Measurements from ENCODE around the gene TMEM176A.

The TMEM176A gene

DNA sequence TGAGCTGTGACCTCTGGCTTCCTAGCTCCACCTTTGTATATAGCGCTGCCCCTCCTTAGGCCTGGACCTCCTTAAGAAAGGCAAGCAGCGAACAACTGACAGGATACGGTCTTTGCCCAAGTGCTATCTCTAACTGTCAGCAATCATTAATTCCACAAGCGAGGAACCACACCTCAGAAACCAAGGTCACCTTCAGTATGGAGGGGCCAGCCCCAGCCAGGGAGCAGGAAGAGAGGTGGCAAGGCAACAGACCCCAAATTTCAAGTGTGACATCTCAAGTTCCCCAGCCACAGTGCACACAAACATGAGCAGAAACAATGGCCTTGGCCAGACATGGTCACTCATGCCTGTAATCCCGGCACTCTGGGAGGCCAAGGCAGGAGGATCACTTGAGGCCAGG is 47.0 kb downstream of the TMEM176A start:
- no peak for TF ChIP-seq EZH2phosphoT487 (conservative IDR thresholded peaks at IDR 0.05; ENCODE audit: low read length)
- TF ChIP-seq, protein P1, sequence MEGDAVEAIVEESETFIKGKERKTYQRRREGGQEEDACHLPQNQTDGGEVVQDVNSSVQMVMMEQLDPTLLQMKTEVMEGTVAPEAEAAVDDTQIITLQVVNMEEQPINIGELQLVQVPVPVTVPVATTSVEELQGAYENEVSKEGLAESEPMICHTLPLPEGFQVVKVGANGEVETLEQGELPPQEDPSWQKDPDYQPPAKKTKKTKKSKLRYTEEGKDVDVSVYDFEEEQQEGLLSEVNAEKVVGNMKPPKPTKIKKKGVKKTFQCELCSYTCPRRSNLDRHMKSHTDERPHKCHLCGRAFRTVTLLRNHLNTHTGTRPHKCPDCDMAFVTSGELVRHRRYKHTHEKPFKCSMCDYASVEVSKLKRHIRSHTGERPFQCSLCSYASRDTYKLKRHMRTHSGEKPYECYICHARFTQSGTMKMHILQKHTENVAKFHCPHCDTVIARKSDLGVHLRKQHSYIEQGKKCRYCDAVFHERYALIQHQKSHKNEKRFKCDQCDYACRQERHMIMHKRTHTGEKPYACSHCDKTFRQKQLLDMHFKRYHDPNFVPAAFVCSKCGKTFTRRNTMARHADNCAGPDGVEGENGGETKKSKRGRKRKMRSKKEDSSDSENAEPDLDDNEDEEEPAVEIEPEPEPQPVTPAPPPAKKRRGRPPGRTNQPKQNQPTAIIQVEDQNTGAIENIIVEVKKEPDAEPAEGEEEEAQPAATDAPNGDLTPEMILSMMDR (IDR thresholded peaks at IDR 0.05; ENCODE audit: insufficient read depth, low read length, poor library complexity, severe bottlenecking): no peak
- H3K4me3 ChIP-seq (ENCODE audit: insufficient read depth, low read length, poor library complexity, severe bottlenecking): no peak overlapping the region
- no peaks in the 10 kb centered on the region for H3K36me3 ChIP-seq (ENCODE audit: low read length)
- no peaks in the 10 kb centered on the region for H3K79me2 ChIP-seq (ENCODE audit: insufficient read depth, low read length)
- no peaks in the 10 kb centered on the region for H3K9me2 ChIP-seq (replicated peaks; ENCODE audit: insufficient read depth, low read length)
- H2AFZ ChIP-seq (ENCODE audit: low read depth, low read length, severe bottlenecking): no peak overlapping the region
- H3F3A ChIP-seq (ENCODE audit: insufficient read depth): no peaks in the 10 kb centered on the region
- no peak overlapping the region for H3K9ac ChIP-seq (ENCODE audit: low read length)
- no peaks in the 10 kb centered on the region for H3K9me3 ChIP-seq (ENCODE audit: insufficient read depth, low read length)
- no peak overlapping the region for H3K4me2 ChIP-seq (ENCODE audit: low read depth, low read length, poor library complexity, severe bottlenecking)
- H3K27me3 ChIP-seq (ENCODE audit: low read length): no peaks in the 10 kb centered on the region
- H3K27ac ChIP-seq (ENCODE audit: low read depth, low read length): no peak overlapping the region
- no peaks in the 10 kb centered on the region for H4K20me1 ChIP-seq (ENCODE audit: low read depth, low read length)

DNA sequence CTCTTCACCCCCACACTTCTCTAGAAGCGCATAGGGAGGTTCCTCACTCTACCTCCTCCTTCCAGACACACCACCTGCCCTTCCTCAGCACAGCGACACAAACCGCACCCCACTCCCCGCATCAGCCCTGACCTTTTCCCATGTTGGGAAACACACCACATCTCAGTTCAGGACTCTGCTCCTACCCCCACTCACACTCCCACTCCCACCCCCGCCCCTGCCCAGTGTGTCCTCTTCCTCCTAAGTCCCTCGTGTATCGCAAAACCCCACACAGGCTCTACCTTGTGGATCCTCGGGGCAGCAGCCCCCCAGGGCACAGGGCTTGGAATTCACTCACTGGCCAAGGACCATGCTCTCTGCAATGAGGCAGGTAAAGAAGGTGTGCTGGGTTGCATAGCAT is 47.5 kb downstream of the TMEM176A start:
- Histone ChIP-seq H3K9me3 (ENCODE audit: insufficient read depth, low read length) (no peaks in the 10 kb centered on the region), H3K27ac (ENCODE audit: low read depth, low read length) (no peak overlapping the region), H3K9ac (ENCODE audit: low read length) (no peak overlapping the region), H3K4me3 (ENCODE audit: insufficient read depth, low read length, poor library complexity, severe bottlenecking) (no peak overlapping the region), H4K20me1 (ENCODE audit: low read depth, low read length) (no peaks in the 10 kb centered on the region), H3K36me3 (ENCODE audit: low read length) (no peaks in the 10 kb centered on the region), H3K27me3 (ENCODE audit: low read length) (no peaks in the 10 kb centered on the region), H3F3A (ENCODE audit: insufficient read depth) (no peaks in the 10 kb centered on the region), H2AFZ (ENCODE audit: low read depth, low read length, severe bottlenecking) (no peak overlapping the region), H3K4me2 (ENCODE audit: low read depth, low read length, poor library complexity, severe bottlenecking) (no peak overlapping the region), H3K79me2 (ENCODE audit: insufficient read depth, low read length) (no peaks in the 10 kb centered on the region), H3K9me2 (replicated peaks; ENCODE audit: insufficient read depth, low read length) (no peaks in the 10 kb centered on the region)
- TF ChIP-seq EZH2phosphoT487 (conservative IDR thresholded peaks at IDR 0.05; ENCODE audit: low read length): no peak
- TF ChIP-seq, protein P1 (IDR thresholded peaks at IDR 0.05; ENCODE audit: insufficient read depth, low read length, poor library complexity, severe bottlenecking): no peak

DNA sequence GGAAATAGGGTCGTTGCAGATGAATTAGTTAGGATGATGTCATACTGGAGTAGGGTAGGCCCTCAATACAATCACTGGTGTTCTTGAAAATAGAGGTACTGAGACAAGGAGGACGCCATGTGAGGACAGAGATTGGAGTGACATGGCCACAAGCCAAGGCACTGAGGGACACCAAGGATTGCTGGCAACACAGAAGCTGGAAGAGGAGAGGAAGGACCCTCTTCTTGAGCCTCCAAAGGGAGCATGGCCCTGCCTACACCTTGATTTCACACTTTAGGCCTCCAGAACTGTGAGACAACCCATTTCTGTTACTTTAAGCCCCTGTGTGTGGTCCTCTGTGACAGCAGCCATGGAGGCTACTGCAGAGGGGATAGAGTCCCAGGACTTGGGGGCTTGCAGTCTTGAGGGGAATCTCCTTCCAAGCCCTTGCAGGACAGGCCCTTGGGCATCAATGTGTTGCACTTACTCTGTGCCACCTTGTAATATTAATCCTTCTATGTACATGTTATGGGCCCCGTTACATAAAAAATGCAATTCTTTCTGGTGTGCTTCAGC is 48.1 kb downstream of the TMEM176A start:
- H3K27ac ChIP-seq (ENCODE audit: low read depth, low read length): no peak overlapping the region
- H3K36me3 ChIP-seq (ENCODE audit: low read length): no peaks in the 10 kb centered on the region
- H3K79me2 ChIP-seq (ENCODE audit: insufficient read depth, low read length): no peaks in the 10 kb centered on the region
- H4K20me1 ChIP-seq (ENCODE audit: low read depth, low read length): no peaks in the 10 kb centered on the region
- H2AFZ ChIP-seq (ENCODE audit: low read depth, low read length, severe bottlenecking): no peak overlapping the region
- H3K9me2 ChIP-seq (replicated peaks; ENCODE audit: insufficient read depth, low read length): no peaks in the 10 kb centered on the region
- H3K27me3 ChIP-seq (ENCODE audit: low read length): no peaks in the 10 kb centered on the region
- H3K4me2 ChIP-seq (ENCODE audit: low read depth, low read length, poor library complexity, severe bottlenecking): no peak overlapping the region
- no peaks in the 10 kb centered on the region for H3F3A ChIP-seq (ENCODE audit: insufficient read depth)
- no peaks in the 10 kb centered on the region for H3K9me3 ChIP-seq (ENCODE audit: insufficient read depth, low read length)
- H3K4me3 ChIP-seq (ENCODE audit: insufficient read depth, low read length, poor library complexity, severe bottlenecking): no peak overlapping the region
- H3K9ac ChIP-seq (ENCODE audit: low read length): no peak overlapping the region
- TF ChIP-seq, protein P1 (IDR thresholded peaks at IDR 0.05; ENCODE audit: insufficient read depth, low read length, poor library complexity, severe bottlenecking): no peak
- TF ChIP-seq EZH2phosphoT487 (conservative IDR thresholded peaks at IDR 0.05; ENCODE audit: low read length): no peak
